ENCODE measurements around the gene PLVAP.
A peak's percentile ranks its signal among the peaks of the same experiment; 100 is the strongest.

Gene PLVAP

DNA sequence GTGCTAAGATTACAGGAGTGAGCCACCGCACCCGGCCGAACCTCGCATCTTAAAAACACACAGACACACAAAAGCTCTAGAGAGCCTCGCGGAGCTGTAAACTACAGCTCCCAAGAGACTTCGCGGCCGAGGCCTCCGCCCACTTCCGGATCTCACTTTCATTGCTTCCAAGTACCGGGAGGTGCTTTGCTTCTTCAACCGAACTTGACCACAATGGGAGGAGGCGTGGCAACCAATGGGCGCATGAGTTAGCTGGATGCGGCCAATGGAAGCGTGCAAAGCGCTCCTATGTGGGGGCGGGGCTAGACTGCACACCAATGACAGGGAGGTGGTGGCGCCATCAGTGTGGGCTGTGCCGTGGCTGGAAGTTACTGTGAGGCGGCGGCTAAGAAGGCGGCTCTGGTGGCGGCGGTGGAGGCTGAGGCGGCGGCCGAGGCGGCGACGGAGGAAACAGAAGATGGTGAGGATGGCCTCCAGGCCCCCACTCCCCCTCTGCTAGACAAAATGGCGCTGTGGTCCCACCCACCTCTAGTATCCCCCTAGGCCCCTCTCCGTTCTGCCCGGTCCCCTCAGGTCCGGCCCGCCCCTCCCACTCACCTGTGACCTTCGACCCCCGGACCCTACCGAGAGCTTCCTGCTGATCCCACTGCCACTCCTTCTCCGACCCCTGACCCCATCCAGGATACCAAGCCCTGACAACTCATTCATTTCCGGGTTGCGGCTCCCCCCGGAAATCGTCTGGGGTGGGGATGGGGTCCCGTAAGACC lies 67.8 kb downstream of the PLVAP start, which contains the start of gene DDA1 (continued):
- no peak for TF ChIP-seq ZNF2 (tag by site-specific recombination; IDR thresholded peaks at IDR 0.05)
- TF ChIP-seq ZNF747 (tag by site-specific recombination; IDR thresholded peaks at IDR 0.05) = no peak
- no peak for TF ChIP-seq REST (tag by site-specific recombination; IDR thresholded peaks at IDR 0.05)
- no peak for TF ChIP-seq ZNF302 (tag by site-specific recombination; IDR thresholded peaks at IDR 0.05; ENCODE audit: low read depth)
- TF ChIP-seq, protein P1, sequence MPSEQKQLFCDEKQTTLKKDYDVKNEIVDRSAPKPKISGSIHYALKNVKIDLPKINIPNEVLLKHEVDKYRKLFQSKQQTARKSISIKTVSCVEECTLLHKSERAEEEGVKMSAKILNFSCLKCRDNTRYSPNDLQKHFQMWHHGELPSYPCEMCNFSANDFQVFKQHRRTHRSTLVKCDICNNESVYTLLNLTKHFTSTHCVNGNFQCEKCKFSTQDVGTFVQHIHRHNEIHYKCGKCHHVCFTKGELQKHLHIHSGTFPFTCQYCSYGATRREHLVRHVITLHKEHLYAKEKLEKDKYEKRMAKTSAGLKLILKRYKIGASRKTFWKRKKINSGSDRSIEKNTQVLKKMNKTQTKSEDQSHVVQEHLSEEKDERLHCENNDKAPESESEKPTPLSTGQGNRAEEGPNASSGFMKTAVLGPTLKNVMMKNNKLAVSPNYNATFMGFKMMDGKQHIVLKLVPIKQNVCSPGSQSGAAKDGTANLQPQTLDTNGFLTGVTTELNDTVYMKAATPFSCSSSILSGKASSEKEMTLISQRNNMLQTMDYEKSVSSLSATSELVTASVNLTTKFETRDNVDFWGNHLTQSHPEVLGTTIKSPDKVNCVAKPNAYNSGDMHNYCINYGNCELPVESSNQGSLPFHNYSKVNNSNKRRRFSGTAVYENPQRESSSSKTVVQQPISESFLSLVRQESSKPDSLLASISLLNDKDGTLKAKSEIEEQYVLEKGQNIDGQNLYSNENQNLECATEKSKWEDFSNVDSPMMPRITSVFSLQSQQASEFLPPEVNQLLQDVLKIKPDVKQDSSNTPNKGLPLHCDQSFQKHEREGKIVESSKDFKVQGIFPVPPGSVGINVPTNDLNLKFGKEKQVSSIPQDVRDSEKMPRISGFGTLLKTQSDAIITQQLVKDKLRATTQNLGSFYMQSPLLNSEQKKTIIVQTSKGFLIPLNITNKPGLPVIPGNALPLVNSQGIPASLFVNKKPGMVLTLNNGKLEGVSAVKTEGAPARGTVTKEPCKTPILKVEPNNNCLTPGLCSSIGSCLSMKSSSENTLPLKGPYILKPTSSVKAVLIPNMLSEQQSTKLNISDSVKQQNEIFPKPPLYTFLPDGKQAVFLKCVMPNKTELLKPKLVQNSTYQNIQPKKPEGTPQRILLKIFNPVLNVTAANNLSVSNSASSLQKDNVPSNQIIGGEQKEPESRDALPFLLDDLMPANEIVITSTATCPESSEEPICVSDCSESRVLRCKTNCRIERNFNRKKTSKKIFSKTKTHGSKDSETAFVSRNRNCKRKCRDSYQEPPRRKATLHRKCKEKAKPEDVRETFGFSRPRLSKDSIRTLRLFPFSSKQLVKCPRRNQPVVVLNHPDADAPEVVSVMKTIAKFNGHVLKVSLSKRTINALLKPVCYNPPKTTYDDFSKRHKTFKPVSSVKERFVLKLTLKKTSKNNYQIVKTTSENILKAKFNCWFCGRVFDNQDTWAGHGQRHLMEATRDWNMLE (tag by site-specific recombination; conservative IDR thresholded peaks at IDR 0.05; ENCODE audit: low read depth) = peak; percentile 74
- no peak for TF ChIP-seq ZNF670 (tag by site-specific recombination; IDR thresholded peaks at IDR 0.05; ENCODE audit: low read depth)
- no peak for TF ChIP-seq HOXD13 (CRISPR knock-in tag; IDR thresholded peaks at IDR 0.05; ENCODE audit: borderline replicate concordance)
- TF ChIP-seq, protein P2, sequence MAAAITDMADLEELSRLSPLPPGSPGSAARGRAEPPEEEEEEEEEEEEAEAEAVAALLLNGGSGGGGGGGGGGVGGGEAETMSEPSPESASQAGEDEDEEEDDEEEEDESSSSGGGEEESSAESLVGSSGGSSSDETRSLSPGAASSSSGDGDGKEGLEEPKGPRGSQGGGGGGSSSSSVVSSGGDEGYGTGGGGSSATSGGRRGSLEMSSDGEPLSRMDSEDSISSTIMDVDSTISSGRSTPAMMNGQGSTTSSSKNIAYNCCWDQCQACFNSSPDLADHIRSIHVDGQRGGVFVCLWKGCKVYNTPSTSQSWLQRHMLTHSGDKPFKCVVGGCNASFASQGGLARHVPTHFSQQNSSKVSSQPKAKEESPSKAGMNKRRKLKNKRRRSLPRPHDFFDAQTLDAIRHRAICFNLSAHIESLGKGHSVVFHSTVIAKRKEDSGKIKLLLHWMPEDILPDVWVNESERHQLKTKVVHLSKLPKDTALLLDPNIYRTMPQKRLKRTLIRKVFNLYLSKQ (tag by site-specific recombination; IDR thresholded peaks at IDR 0.05; ENCODE audit: borderline replicate concordance) = no peak
- TF ChIP-seq ZNF654 (tag by site-specific recombination; IDR thresholded peaks at IDR 0.05; ENCODE audit: low read depth) = no peak
- peak; percentile 60; the same call in 1 of the 2 replicates for TF ChIP-seq BCL11A (tag by site-specific recombination; IDR thresholded peaks at IDR 0.05; ENCODE audit: low read depth)
- TF ChIP-seq ZNF221 (tag by site-specific recombination; IDR thresholded peaks at IDR 0.05; ENCODE audit: borderline replicate concordance) = no peak
- TF ChIP-seq ZNF211 (tag by site-specific recombination; IDR thresholded peaks at IDR 0.05; ENCODE audit: low read depth) = no peak
- TF ChIP-seq ZNF214 (tag by site-specific recombination; IDR thresholded peaks at IDR 0.05; ENCODE audit: borderline replicate concordance) = no peak
- no peak for TF ChIP-seq ZSCAN4 (tag by site-specific recombination; IDR thresholded peaks at IDR 0.05)
- TF ChIP-seq RBAK (tag by site-specific recombination; IDR thresholded peaks at IDR 0.05) = no peak
- no peak for TF ChIP-seq ZNF555 (tag by site-specific recombination; conservative IDR thresholded peaks at IDR 0.05)
- no peak; the same call in 1 of the 2 replicates for TF ChIP-seq HIC1 (tag by site-specific recombination; IDR thresholded peaks at IDR 0.05)
- no peak for TF ChIP-seq ZNF112 (tag by site-specific recombination; IDR thresholded peaks at IDR 0.05)
- TF ChIP-seq ZNF660 (tag by site-specific recombination; IDR thresholded peaks at IDR 0.05) = no peak
- no peak for TF ChIP-seq ZNF433 (tag by site-specific recombination; IDR thresholded peaks at IDR 0.05; ENCODE audit: low read depth)
- TF ChIP-seq ZFP37 (tag by site-specific recombination; IDR thresholded peaks at IDR 0.05) = 0 out of 2 replicates have a peak, but pooled peaks have one; percentile 23
- no peak; the same call in 1 of the 2 replicates for TF ChIP-seq ZNF391 (tag by site-specific recombination; IDR thresholded peaks at IDR 0.05; ENCODE audit: borderline replicate concordance, low read depth)
- TF ChIP-seq ZNF280C (tag by site-specific recombination; IDR thresholded peaks at IDR 0.05) = no peak

Data from HEK293 (cell line).